SK-N-MC (cell line): ENCODE measurements around the gene CHMP2A.

Experiments used
- EZH2 ChIP-seq: fragments of 200-600 bp; sonication (generic); IDR thresholded peaks from one replicate; pipeline ENCODE4 v1.6.1; 2017; ENCODE audit warnings: antibody characterized with exemption
- FOXP2 ChIP-seq: optimal IDR thresholded peaks from 2 replicates; pipeline ENCODE3; 2011; ENCODE audit warnings: mild to moderate bottlenecking, moderate library complexity; ENCODE audit not compliant: insufficient read depth; ENCODE audit errors: extremely low read length, control extremely low read depth
- POLR2AphosphoS5 ChIP-seq: IDR thresholded peaks from 2 replicates; pipeline ENCODE4 v1.6.1; 2012; ENCODE audit warnings: mild to moderate bottlenecking, low read depth, low read length, borderline replicate concordance

GRCh38 chr19:58553799-58554493, 959 bp downstream of the CHMP2A start:
- no peak for TF ChIP-seq EZH2
- no peak for TF ChIP-seq POLR2AphosphoS5
- no peak for TF ChIP-seq FOXP2
